WERI-Rb-1 (cell line): Measurements from ENCODE around the gene CALHM3.

ENCODE experiments used
- DNase-seq: peaks from one replicate; pipeline ENCODE4 v3.0.0-alpha.2; 2020
- H3K27ac ChIP-seq: fragments of 250-450 bp; sonication (Bioruptor Pico); 2 replicates; pipeline ENCODE4 v1.5.1; 2020; ENCODE audit warnings: mild to moderate bottlenecking, moderate library complexity
- H3K27me3 ChIP-seq: fragments of 250-450 bp; sonication (Bioruptor Pico); 2 replicates; pipeline ENCODE4 v1.5.1; 2021; ENCODE audit warnings: mild to moderate bottlenecking, low read depth, moderate library complexity; ENCODE audit not compliant: insufficient read depth, severe bottlenecking
- H3K36me3 ChIP-seq: fragments of 250-450 bp; sonication (Bioruptor Pico); 2 replicates; pipeline ENCODE4 v1.5.1; 2020; ENCODE audit warnings: mild to moderate bottlenecking, moderate library complexity
- H3K4me3 ChIP-seq: 2 replicates; pipeline ENCODE4 v1.5.1; 2011; ENCODE audit warnings: low read depth, mild to moderate bottlenecking, control low read depth, low read length
- H3K9me3 ChIP-seq: fragments of 250-450 bp; sonication (Bioruptor Pico); 2 replicates; pipeline ENCODE4 v1.5.1; 2021; ENCODE audit warnings: mild to moderate bottlenecking, moderate library complexity; ENCODE audit not compliant: severe bottlenecking
- TF ChIP-seq, protein P1 (sequence below): IDR thresholded peaks from 2 replicates; pipeline ENCODE4 v1.5.1; 2011; ENCODE audit warnings: low read depth, mild to moderate bottlenecking, control low read depth, inconsistent platforms, low read length

Gene CALHM3

DNA sequence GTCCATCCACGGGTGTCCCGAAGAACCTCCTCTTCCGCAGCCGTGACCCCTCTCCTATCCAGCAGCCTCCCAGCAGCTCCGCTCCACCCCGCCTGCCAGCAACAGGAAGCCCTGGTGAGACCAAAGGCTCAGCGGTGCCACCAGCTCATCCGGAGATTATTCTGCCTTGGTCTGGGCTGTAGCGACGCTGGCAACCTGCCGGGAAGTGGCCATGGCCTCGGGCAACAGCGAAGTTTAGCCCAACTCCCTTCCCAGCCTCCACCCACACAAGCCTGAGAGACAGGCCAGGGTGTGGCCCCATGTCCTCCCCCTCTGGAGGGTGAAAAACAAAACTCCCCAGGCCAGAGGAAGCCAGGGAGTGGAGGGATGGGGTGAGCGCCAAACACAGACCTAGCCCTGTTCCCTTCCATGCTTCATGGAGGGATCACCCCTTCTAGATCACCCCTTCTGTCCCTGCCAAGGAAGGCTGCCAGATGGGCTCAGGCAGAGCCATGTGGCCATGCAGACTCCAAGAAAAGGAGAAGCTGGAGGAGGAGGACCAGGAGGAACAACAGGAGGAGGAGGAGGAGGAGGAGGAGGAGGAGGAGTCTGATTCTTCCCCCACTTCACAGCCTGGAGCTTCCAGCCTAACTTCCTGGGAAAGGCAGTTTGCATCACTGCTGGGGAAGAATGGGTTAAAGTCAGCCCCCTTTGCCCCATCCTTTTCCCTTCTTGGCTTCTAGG is 27.8 kb downstream of the CALHM3 start:
- Histone ChIP-seq H3K4me3 (no peak overlapping the region), H3K27ac (no peak overlapping the region), H3K27me3 (no peaks in the 10 kb centered on the region), H3K36me3 (peaks cover 12% of the 10 kb centered on the region), H3K9me3 (no peaks in the 10 kb centered on the region)
- DNase-seq, result no peak
- TF ChIP-seq, protein P1, sequence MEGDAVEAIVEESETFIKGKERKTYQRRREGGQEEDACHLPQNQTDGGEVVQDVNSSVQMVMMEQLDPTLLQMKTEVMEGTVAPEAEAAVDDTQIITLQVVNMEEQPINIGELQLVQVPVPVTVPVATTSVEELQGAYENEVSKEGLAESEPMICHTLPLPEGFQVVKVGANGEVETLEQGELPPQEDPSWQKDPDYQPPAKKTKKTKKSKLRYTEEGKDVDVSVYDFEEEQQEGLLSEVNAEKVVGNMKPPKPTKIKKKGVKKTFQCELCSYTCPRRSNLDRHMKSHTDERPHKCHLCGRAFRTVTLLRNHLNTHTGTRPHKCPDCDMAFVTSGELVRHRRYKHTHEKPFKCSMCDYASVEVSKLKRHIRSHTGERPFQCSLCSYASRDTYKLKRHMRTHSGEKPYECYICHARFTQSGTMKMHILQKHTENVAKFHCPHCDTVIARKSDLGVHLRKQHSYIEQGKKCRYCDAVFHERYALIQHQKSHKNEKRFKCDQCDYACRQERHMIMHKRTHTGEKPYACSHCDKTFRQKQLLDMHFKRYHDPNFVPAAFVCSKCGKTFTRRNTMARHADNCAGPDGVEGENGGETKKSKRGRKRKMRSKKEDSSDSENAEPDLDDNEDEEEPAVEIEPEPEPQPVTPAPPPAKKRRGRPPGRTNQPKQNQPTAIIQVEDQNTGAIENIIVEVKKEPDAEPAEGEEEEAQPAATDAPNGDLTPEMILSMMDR, result no peak

DNA sequence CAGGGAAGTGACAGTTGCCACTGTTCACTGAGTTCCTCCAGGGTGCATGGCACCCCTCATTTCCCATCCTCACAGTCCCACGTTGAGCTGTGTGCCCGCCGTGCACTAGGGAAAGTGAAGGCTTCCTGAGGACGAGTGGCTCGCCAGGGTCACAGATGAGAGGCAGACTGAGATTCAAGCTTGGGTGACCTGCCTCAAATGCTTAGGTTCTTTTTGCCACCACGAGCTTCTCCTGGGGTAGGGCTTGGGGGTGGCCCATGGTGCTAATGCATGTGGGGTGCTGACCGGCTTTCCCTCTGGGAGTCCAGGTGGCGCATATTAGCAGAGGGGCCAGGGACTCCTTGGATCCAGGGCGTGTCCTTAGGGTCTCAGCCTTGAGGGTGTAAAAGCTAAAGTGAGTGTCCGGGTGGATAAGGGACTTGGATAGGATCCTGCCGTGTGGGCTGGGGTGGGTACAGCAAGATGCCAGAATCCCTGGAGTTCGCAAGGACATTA is 28.8 kb downstream of the CALHM3 start:
- Histone ChIP-seq H3K27ac (no peak overlapping the region), H3K27me3 (no peaks in the 10 kb centered on the region), H3K4me3 (no peak overlapping the region), H3K9me3 (no peaks in the 10 kb centered on the region), H3K36me3 (peaks cover 22% of the 10 kb centered on the region)
- TF ChIP-seq, protein P1, result no peak
- no peak for DNase-seq

DNA sequence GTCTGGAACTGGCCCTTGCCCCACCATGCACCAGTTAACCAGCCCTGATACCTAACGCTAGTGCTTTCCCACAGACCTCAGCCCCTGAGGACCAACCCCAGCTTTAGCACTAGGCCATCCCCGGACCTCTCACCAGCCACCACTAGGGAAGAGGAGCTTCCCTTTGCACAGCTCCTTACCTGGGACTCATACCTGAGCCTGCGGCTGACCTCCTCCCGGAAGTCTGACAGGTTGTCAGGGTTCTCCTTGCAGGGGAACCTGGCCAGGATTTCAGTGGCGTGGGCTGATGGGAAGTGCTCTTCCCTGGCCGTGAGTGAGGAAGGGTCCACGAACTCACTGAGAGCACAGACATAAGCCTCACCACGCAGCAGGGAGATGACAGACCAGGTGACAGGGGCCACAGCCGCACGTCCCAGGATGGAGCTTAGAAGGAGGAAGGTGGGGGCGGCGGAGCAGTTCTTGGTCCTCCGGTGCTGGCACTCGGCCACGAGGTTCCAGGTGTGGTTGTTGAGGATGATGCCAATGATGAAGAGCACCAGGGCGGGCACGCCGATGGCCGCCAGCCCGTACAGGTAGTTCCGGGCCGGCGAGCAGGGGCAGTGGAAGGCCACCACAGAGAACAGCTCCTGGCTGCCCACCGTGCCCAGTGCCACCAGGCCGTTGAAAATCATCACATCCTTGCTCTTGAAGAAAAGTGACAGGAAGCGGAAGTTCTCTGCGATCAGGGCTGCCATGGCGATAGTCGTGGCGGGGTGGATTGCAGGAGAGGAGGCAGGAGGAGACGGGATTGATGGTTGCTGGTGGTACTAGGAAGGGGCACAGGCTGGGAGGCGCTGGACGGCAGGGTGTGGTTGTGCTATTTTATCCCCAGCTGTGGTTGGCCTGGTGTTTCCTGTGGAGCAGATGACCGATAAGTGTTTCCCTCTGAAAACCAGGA is 29.6 kb downstream of the CALHM3 start:
- Histone ChIP-seq H3K9me3 (no peaks in the 10 kb centered on the region), H3K27ac (no peak overlapping the region), H3K27me3 (no peaks in the 10 kb centered on the region), H3K36me3 (peaks cover 30% of the 10 kb centered on the region), H3K4me3 (no peak overlapping the region)
- TF ChIP-seq, protein P1, result no peak
- no peak for DNase-seq

DNA sequence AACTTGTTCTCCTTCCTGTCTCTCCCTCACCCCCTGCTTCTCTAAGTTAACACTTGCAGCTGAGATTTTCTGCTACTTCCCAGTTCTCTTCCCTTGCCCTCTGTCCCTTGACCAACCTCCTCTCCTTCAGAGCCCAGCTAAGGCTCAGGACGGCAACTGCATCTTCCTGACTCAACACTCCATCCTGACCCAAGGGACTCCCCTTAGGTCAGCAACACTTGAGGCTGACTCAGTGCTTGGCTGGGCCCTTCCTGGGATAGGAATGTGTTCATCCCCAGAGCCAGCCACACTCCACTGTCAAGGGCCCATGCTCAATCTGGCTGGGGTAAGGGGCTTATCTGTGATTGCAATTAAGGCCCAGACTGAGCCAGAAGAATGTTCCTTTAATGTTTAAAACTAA is 30.3 kb downstream of the CALHM3 start:
- H3K9me3 ChIP-seq, result no peaks in the 10 kb centered on the region
- DNase-seq, result no peak
- TF ChIP-seq, protein P1, result no peak
- no peaks in the 10 kb centered on the region for H3K27me3 ChIP-seq
- H3K27ac ChIP-seq, result no peak overlapping the region
- no peak overlapping the region for H3K4me3 ChIP-seq
- H3K36me3 ChIP-seq, result peaks cover 37% of the 10 kb centered on the region

DNA sequence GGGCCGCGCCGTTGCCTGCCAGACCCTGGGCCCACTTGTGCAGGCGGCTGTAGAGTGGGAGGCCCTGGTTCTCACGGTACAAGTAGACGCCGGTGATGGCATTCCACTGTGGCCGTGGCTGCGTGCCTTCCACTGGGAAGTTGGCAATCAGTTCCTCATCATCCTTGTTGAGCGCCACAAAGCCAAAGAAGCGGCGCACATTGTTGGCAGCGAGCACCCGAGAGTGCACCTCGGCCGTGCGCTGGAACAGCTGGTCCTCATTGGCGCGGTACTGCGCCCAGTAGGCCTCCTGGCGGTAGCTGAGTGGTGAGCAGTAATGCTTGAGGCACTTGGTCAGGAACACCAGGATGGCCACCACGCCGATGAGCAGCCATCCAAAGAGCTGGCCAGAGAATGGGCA is 31.9 kb downstream of the CALHM3 start:
- no peak for DNase-seq
- Histone ChIP-seq H3K4me3 (no peak overlapping the region), H3K36me3 (peaks cover 51% of the 10 kb centered on the region), H3K27me3 (no peaks in the 10 kb centered on the region), H3K9me3 (no peaks in the 10 kb centered on the region), H3K27ac (no peak overlapping the region)
- TF ChIP-seq, protein P1, result no peak
